Amygdala (tissue), 56 donors: ENCODE results near the gene P2RX6.
A peak's percentile ranks its signal among the peaks of the same experiment; 100 is the strongest.
"Not testable (repeated sequence)": the region's sequence is repeated elsewhere in the genome, so short reads cannot be mapped to it uniquely, and the experiment has no call there.

ENCODE experiments used
- DNase-seq, 56 donors: peaks; one replicate each; lab custom pipeline; 2025; lab: John Stamatoyannopoulos, UW

Gene P2RX6

DNA sequence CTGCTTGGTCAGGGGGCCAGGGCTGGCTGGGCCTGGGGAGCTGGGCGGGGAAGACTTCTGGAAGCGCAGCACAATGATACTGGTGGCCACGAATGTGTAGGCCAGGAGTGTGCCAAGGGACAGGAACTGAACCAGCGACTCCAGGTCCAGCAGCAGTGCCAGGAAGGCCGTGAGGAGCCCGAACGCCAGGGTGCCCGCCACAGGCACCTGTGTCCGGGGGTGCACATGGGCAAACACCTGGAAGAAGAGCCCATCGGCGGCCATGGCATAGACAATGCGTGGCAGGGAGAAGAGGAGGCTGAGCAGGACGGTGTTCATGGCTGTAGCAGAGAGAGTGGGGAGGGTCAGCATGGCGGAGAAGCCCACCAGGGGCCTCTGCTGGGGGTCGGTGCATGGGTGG lies 15.1 kb downstream of the P2RX6 start:
- DNase-seq: no peak

DNA sequence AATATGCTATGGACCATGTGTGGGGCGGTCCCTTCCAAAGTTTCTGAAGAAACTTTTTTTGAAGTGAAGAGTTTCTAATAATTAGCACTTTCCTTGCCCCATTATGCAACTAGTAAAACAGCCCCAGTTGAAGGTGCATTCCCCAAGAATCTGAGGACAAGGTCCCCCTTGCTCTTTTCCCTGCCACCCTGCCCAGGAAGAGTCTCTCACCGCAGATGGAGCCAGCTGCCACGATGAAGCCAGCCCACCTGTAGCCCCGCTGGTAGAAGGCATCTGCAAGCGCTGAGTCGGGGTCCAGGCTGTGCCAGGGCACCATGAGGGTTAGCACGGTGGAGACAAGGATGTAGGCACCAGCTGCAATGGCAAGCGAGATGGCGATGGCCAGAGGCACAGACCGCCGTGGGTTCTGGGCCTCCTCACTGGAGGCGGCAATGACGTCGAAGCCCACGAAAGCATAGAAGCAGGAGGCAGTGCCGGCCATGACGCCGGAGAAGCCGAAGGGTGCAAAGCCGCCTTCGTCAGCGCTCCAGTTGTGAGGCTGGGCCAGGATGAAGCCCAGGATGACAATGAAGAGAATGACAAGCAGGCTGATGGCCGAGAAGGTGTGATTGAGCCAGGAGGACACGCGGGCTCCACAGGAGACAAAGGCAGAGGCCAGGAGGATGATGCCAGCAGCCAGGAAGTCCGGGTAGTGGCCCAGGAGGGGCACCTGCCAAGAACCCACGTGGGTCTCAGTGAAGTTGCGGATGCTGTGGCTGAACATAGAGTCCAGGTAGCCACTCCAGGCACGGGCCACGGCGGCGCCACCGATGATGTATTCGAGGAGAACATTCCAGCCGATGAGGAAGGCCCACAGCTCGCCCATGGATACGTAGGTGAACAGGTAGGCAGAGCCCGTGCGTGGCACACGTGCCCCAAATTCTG lies 15.9 kb downstream of the P2RX6 start:
- no peak for DNase-seq

DNA sequence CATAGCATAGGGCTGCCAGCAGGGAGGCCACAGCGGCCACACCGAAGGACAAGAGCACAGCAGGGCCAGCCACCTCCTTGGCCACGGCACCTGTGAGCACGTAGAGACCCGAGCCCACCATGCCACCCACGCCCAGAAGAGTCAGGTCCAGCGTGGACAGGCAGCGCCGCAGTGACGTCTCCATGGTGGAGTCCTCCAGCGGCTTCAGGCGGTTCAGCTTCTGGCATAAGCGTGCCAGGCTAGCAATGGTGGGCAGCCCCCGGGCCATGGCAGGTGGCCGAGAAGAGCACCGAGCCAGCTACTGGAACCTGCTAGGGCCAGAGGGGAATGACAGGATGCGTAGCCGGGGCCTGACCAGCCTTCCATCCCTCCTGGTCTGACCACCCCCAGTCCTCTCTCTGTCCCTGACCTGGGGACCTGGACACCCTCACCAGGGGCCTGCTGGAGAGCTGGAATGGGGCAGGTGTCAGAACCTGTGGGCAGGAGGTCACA lies 16.6 kb downstream of the P2RX6 start:
- DNase-seq: no peak

DNA sequence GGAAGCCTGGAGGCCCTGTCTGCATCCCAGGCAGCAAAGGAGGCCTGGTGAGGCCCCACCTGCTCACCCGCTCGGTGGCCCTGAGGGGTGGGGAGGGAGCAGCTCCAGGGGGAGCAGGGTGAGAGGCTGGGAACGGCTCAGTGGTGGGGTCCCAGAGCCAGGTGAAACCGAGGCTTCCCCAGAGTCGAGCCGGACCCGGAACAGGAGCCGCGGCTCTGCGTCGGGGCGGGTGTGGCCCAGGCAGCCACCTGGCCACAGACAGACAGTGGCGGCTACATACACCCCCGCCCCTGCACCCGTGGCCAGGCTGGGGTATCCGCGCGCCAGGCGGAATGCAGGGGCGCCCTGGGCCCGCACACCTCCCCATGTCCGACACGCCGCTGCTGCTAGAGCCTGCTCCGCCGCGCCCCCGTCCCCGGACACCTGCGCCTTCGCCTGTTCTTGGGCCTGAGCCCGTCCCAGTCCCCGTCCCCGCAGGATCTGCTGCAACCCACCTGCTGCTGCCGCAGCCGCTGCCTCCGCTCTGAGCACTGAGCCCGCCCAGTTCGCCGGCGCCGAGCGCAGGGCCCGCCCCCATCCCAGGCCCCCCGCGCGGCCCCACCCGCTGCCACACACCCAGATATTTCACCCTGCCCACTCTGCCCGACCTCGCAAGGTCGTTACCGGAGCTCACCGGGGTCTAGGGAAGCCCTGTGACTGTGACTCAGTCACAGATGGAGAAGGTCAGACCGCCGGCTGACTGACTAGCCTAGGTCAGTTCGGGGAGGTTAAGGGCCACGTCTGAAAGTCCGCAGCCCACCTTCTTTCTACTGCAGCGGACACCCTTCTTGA lies 17.3 kb downstream of the P2RX6 start, which contains the start of gene SLC7A4:
Gene SLC7A4 (minus strand): TSS at position 525 of the 831 bp plus-strand sequence. CDS start 749 bp downstream, outside the sequence.
- DNase-seq: peak in 6 of 56 donors; percentile 6 to 38 (median 16)

DNA sequence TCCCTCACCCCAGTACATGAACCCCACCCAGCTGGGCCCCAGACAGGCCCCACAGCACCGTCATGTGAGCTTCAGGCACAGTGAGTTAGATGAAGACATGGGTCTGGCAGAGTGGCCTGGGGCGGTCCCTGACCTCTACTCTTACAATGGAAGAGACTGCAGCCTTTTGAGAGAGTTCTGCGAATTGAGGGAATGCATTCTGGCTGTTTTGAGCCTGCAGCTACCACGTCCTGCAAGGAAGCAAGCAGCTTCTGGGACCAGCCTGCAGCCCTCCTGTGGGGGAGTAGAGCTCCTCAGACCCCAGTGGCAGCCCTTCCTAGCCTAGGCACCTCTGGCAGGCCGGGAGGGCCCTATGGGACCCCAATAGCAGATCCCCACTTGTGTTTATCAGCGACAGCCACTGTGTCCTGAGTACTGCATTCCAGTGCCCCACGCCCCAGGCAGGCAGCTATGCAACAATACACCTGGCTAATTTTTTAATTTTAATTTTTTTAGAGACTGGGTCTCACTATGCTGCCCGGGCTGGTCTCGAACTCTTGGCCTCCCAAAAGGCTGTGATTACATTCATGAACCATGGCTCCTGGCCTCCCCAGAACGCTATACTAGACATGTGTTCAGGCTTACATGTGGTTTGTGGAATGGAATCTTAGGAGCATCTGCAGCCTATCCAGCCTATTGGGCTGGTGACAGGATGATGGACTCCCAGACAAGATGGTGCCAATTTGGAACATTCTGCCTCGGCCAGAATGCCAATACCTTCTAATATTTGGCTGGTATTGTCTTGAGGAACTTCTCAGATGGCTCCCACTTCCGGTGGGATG lies 18.1 kb downstream of the P2RX6 start:
- no peak for DNase-seq

DNA sequence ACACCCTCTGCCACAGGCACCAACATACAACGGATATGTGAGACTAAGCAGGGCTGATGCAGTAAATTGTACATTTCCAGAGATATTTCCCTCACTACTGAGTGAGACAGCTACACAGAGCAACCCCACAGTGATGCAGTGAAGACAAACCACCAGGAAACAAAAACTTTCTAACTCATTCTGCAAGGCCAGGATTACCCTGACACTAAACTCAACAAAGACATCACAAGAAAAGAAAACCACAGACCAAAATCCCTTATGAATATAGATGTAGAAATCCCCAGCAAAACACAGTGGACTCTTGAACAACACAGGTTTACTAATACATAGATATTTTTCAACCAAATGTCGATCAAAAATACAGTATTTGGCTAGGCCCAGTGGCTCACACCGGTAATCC lies 18.9 kb downstream of the P2RX6 start:
- DNase-seq: no peak

DNA sequence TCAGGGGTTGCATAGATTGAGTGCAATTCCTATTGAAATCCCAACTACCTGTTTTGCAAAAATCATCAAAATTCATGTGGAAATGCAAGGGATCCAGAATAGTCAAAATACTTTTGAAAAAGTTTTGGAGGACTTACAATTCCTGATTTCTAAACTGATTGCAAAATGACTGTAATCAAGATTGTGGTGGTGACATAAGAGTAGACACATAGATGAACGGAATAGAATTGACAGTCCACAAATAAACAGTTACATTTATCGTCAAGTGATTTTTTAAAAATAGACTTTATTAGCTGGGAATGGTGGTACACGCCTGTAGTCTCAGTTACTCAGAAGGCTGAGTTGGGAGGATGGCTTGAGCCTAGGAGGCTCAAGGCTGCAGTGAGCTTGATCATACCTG lies 20.0 kb downstream of the P2RX6 start:
- no peak for DNase-seq

DNA sequence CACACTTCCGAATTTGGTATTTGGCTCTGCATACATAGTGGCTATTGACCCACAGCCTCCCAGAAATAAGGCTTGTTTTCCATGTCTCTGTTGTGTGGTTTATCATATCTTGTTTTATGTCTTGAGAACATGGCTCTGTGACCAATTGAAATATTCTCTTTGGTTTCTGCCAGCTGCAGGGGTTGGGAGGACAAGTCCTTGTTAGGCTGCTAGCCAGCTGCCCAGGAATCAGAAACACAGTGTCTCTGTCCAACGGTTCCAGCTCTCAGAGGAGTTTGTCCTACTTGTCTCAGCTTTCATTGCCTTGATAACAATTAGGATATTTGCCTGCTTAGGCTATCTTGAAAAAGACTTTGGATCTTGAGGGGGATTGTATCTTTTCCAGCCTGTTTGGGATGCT lies 23.4 kb downstream of the P2RX6 start:
- DNase-seq: no peak

DNA sequence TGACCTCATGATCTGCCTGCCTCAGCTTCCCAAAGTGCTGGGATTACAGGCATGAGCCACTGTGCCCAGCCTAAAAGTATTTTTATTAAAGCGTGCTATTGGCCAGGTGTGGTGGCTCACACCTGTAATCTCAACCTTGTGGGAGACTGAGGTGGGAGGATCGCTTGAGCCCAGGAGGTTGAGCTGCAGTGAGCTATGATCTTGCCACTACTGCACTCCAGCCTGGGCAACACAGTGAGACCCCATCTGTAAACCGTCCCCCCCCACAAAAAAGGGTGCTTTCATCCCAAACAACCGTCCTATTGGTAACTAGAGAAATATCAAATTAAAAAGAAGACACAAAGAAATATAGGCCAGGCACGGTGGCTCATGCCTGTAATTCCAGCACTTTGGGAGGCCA lies 24.2 kb downstream of the P2RX6 start:
- DNase-seq: not testable (repeated sequence)

DNA sequence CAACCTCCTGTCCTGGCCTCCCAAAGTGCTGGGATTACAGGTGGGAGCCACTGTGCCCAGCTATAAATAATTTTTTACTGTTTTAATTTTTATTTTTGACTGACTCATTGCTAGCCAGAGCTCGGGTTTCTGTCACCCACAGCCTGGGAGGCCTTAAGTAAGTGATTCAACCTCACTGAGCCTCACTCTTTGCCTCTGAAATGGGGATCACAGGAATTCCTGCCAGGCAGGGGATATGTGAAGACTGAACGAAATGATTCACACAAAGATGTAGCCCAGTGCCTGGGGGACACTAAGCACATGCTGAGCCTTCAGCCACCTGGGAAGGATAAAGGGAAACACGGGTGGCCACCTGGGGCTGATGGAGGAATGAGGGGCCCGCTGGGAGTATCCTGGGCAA lies 27.0 kb downstream of the P2RX6 start:
- no peak for DNase-seq

DNA sequence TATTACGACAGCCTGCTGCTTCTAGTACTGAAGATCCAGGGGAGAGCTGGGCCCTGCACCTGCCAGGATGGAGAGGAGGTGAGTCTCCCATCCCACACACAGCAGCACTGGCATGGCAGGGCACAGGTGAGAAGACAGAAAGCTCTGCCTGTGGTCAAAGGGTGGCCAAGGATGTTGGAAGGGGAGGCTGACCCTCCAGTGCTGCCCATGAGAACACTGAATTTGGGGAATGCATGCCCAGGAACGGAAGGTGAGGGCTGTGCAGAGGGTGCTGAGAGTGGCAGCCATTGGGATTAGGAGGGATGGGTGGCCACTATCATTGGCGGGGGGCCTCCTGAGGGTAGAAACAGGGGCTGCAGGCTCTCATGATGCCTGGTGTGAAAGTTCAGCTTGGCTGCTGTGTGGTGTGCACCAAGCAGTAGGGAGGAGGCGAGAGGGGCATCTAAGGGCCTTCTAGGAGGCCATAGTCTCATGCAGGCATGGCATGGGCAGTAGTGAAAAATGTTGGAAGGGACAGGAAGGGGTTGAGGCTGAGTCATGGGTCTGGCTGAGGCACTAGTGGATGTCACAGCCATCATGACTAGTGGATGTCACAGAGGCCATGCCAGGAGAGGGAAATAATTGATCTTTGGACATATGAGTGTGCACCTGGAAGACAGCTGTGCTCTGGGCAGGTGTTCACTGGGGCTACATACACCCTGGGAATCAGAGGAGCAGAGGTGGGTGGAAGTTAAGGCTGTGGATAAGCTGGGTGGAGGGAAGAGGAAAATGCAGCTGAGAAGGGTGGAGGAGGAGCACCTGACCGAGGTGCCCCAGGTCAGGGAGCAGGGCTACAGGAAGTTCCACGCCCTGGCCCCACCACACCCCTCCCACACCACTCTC lies 28.3 kb downstream of the P2RX6 start:
- DNase-seq: no peak

DNA sequence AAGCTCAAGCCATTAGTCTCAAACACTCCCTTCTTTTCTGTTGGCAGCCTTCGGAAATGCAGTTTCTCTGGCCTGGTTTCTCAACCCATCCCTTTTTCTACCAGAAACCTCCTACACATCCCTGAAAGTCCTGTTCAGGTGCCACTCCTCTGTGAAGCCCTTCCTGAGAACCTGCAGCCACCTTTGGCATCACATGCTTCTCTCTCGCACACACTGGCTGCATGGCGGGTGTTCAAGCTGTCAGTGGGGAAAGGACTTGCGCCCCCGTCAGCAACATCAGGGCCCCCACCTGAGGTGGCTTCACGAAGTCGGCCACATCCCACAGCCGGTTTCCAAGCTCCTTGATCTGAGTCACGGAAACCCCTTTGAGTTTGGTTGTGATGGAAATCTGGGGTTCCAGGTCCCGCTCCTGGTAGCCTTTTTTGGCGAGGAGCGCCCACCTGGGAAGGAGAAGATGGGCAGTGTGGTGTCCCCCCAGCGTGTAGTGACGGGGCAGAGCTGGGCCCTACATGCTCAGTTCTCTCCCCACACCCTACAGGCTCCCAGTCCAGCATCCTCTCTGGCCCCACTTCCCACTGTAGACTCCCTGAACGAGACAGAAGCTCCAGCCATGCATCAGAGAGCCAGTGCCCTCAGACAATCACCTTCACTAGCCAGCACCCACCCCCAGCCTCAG lies 29.0 kb downstream of the P2RX6 start:
- DNase-seq: no peak

DNA sequence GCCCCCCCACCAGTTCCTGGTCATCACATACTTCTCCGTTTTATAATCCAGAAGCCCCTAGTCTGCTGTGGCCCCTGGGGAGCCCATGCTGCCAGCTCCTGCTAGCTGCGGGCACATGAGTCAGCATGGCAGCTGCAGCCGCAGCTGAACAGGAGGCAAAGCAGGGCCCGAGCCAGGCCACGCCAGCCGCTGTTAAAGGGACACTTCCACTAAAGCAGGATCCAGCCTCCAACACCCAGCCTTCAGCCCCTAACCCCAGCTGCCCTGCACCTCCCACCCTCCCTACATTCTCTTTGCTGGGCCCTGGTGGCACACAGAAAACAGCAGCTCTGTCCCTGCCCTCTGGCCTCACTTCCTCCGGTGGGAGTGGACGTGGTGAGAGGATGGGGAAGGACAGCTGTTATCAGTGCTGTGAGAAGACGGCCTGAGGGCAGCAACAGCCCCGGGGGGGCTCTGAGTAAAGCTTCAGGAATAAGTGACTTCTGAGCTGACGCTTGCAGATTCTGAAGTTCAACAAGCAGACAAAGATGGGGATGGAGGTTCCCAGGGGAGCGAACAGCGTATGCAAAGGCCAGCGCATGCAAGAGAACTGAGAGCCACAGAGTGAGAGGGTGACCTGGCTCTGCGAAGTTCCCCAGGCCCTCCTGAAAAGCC lies 30.1 kb downstream of the P2RX6 start:
- DNase-seq: peak in 6 of 56 donors; percentile 6 to 44 (median 24)

DNA sequence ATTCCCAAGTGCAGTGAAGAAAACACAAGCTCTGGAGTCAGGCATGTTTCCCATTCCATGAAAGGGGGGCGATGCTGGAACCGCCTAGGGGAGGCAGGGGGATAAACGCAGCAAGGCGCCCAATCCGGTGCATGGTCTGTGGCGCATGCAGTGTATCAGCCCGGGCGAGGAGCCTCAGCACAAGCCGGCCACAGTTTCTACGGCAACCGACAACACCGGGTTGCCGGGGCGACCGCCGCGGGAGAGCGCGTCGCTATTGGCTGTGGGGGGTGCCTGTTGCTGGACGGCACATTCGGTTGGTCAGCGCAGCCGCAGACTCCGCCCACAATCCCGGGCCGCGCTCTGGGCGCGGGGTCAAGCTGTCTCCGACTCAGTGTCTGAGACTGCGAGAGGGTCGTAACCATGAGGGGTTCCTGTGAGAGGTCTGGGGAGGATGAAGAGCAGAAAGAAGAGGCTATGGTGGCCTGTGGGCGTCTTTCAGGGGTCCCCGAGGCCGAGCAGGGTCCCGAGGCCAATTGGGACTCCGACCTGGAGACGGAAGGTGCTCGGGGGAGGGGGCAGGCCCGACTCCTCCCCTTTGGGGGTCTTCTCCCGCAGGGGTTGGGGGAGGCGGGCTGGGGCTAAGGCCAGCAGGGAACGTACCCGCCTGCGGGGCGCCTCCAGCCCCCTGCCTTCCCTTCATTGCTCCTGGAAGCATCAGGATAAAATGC lies 30.8 kb downstream of the P2RX6 start, which contains the start of gene LRRC74B:
Gene LRRC74B (plus strand): TSS at position 362 of the 710 bp plus-strand sequence. CDS start 41 bp downstream, at position 403.
- peak in 55 of 56 donors; percentile 25 to 91 (median 78) for DNase-seq

DNA sequence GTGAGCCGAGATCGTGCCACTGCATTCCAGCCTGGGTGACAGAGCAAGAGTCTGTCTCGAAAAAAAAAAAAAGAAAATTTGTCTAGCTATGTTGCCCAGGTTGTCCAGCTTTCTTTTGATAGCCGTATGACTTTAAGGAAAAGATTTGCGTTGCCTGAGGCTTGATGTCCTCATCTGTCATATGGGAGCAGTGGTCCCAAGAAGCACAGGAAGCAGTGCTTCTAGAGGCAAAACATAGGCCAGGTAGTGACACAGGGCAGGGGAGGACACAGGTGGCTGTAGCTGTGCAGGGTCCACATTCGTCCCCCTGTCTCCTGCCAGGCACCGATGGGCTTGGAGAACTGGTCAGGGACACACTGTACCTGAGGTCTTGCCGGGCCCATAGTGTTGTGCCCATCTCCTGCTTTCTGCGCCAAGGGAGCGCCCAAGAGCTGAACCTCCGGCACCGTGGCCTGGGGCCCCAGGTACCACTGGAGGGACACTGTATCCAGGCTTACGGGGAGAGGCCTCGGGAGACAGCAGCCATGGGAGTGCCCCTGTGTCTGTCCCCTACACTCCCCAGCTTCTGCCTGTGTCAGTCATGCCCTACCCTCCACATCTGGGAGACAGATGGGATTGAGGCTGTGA lies 32.2 kb downstream of the P2RX6 start:
- DNase-seq: no peak

DNA sequence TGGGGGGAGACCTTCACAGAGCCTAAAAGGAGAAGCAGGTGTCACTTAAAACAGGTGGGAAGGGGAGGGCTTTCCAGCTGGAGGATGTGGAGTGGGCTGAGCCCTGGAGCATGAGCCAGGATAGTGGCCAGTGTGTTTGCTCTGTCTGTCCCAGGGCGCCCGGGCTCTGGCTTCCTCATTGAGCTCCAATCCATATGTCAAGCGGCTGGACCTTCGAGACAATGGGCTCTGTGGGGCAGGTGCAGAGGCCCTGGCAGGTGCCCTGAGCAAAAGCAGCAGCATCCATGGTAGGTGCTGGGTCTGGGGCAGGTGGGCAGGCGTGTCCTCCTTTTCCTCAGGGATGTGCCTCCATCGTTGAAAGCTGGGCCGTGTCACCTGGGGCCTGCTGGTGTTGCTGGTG lies 32.8 kb downstream of the P2RX6 start:
- DNase-seq: no peak

DNA sequence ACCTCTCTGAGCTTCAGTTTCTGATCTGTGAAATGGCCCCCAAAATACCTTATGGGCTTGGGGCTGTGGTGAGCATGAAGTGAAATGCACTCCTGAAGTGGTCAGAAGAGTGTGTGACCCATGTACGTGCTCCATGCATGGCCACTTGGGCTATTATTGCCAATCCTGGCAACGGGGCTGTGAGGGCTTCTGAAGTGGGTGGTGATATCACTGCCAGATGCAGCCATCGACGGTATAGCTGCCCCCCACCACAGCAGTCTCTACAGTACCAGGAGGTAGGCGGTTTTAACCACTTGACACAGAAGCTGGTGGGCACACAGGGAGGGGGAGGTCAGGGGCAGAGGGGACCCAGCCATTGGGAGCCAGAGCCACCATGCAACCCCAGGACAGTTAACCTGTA lies 33.5 kb downstream of the P2RX6 start:
- DNase-seq: not testable (repeated sequence)
